NCI-H1048 (cell line): Measurements from ENCODE around the gene BPIFA3.

Source experiments
- DNase-seq: peaks from one replicate; lab custom pipeline; 2025; lab: John Stamatoyannopoulos, UW

The BPIFA3 gene

DNA sequence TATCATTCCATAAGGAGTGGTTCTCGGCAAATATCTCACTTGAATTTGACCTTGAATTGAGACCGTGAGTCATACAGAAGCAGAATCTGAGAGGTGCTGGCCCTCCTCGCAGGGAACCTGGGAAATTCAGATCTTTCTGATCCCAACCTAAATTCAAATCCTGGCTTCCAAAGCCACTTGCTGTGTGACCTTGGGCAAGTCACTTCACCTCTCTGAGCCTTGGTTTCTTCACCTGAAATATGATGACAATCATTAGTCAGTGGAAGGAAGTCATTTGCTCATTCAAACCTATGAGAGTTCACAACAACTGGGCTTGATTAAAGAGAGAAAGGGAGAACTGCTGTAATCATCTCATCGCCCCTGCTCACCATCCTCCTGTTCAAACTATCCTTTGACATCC is 7.2 kb downstream of the BPIFA3 start:
- DNase-seq = no peak

GRCh38 chr20:33229843-33230242 is 12.7 kb downstream of the BPIFA3 start:
- DNase-seq = no peak

GRCh38 chr20:33231237-33231636 is 14.1 kb downstream of the BPIFA3 start:
- DNase-seq = no peak

- no peak for DNase-seq
Observed at GRCh38 chr20:33232486-33233072, 15.4 kb downstream of the BPIFA3 start.

DNA sequence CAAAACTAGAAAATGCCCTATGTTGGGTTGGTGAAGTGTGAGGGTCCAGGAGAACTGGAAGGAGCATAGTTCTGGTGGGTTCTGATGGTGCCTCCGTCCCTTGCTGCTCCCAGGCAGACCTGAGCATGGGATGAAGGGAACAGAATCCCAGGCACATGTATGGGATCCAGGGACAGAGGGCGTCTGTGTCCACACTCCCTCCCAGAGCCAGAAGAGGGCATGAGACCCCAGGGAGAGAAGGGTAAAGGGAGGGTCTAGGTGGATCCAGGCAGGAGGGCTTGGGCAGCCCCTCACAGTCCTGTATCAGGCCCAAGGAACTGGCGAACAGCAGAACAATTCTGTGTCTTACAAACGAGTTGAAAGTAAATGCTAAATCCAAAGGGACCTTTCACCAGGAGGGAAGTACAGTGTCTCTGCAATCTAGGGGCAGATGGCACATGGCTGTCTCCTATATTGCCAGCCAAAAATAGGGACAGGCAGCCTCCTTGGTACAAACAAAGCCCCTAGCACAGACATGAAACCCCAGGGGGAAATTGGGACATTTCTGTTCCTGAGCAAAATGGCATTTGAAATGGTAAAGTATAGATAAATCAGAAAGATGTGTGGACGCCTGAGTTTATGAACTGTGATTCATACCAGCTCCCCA is 16.1 kb downstream of the BPIFA3 start:
- DNase-seq = no peak

DNA sequence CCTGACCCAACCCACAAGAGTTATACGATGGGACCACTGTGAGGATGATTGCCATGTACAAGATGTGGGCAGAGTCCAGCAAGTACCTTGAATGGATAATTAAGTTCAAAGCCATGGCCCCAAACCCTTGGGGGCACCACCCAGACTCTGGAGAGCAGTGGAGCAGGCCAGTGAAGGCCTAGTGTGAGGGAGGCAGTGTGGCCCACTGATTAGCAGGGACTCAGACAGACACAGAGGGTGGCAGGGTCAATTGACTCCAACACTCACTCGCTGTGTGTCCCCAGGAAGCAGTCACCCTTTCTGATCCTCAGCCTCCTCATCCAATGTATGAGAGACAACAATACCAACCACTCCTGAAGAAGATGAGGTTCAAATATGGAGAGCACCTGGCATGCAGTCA is 16.9 kb downstream of the BPIFA3 start:
- no peak for DNase-seq

- no peak for DNase-seq
Observed at GRCh38 chr20:33235696-33236095, 18.5 kb downstream of the BPIFA3 start, which contains the start of gene BPIFA1. Gene BPIFA1, plus strand, starts transcription at chr20:33235996. Its CDS starts 1,716 bp downstream, at chr20:33237712.

- no peak for DNase-seq
Observed at GRCh38 chr20:33236351-33236750, 19.2 kb downstream of the BPIFA3 start.

- no peak for DNase-seq
Observed at GRCh38 chr20:33237989-33238388, 20.8 kb downstream of the BPIFA3 start.

GRCh38 chr20:33239418-33239817 is 22.3 kb downstream of the BPIFA3 start:
- no peak for DNase-seq

DNA sequence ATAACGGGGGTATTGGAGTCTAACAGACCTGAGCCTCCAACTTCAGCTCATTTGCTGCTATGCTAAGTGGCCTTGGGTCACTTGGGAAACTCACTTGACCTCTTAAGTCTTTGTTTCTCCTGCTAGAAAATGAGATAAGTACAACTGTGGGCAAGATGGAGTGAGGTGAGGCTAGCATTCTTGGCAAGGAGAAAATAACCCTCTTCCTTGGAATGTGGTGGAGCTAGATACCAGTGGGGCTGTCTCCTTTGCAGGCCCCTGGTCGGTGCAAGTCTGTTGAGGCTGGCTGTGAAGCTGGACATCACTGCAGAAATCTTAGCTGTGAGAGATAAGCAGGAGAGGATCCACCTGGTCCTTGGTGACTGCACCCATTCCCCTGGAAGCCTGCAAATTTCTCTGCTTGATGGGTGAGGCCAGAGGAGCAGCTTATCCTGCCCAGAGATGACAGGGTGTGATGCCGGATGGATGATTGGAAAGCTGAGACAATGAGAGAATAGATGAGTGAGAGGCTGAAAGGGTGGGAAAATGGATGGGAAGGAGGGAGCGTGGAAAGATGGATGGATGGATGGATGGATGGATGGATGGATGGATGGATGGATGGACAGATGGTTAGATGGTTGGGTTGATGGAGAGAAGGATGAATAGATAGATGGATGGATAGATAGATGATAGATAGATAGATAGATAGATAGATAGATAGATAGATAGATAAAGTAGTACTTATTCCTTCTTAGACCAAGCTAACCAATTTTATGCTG is 23.0 kb downstream of the BPIFA3 start:
- no peak for DNase-seq

GRCh38 chr20:33240923-33241322 is 23.8 kb downstream of the BPIFA3 start:
- DNase-seq = no peak

DNA sequence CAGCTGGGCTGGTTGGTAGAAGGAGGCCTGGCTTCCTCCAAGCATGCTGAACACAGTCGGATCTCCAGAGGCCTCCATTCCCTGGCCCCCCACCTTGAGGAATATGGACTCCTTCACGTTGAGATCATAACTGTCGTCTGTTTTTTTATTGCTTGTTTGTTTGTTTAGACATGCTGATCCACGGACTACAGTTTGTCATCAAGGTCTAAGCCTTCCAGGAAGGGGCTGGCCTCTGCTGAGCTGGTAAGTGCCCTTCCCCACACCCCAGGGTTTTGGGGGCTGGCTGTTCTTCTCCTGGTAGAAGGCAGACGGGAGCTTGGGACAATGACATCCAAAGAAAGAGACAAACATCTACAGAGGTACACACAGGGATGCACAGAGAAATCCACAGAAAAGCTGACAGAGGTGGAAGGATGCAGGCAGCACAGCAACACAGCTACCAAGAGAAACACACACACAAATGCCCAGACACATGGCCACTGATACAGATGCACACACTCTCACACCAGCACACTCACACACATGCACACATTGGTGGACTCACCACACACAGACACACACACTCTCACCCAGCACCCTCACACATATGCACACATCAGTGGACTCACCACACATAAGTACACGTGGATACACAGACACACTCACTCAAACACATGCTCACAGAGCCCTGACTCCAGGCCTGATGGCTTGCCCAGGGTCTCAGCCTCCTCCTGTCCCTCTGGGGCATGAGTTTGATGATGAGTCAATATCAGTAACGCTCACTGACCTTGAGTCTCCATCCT is 25.4 kb downstream of the BPIFA3 start:
- no peak for DNase-seq

DNA sequence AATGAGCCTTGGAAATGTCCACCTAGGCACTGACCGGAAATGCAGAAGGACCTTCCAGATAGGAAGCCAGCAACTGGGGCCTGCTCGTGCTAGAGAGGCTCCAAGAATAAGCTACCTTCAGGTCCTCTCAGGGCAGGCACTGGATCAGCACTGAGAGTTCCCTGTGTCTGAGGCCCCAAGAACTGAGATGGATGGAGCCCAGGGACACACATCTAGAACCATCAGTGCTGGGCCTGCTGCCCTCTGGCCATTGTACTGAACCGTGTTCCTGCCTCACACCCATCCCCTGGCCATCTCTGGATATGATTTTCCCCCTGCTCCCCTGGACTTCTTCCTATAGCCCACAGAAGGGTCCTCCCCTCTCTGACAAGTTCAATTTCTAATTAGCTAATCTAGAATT is 28.9 kb downstream of the BPIFA3 start:
- no peak for DNase-seq

DNA sequence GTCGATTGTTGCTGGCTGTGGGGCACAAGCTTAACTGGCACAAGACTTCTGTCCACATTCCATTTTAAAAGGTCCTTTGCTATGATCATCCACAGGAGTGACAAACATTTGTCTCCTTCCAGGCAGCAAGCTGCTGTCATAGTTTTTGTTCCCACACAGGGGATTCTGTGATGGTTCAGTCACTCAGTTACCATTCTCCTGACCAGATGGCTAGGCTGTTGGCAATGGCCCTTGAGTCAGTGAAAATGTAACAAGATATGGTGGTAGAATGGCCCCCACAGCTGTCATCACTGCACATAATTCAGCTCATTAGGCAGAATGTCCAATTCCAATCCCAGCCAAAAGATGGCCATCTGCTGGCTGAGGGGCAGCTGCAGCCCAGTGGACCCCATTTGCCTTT is 32.3 kb downstream of the BPIFA3 start:
- no peak for DNase-seq

- DNase-seq = no peak
Observed at GRCh38 chr20:33250666-33251065, 33.5 kb downstream of the BPIFA3 start.

DNA sequence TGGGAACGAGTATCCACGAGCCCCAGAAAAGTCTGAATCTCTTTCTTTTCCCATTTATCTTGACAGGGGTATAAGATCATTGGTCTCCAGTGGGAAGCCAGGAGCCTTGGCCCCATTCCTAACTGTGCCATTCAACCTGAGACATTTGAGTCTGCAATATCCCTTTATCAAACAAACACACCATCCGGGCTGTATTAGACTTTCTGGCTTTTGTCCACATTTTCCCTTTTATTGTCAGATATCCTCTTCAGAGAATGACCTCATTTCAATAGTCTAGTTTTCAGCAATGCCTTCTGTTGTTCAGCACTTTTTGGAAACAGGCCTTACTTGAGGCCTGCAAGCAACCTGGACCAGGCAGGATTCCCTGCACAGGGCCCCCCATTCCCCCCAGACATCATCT is 34.3 kb downstream of the BPIFA3 start:
- DNase-seq = no peak

- DNase-seq = no peak
Observed at GRCh38 chr20:33252460-33252859, 35.3 kb downstream of the BPIFA3 start.

- DNase-seq = no peak
Observed at GRCh38 chr20:33255005-33255404, 37.9 kb downstream of the BPIFA3 start.

DNA sequence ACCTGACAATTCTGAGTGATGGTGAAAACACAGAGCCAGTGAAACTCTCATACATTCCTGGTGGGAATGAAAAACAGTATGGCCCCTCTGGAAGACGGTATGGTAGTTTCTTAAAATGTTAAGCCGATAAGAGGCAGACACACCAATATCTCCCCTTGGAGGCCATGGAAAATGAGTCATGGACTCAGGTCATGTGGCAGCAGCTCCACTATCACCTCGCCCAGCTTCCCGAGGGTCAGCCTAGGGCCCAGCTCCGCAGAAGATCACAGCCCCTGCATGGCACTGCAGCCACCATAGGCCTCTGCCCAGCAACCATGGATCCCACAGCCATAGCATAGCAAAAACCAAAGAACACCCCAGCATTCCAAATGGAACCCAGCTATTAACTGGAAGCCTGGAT is 40.1 kb downstream of the BPIFA3 start:
- no peak for DNase-seq

- DNase-seq = no peak
Observed at GRCh38 chr20:33259371-33259770, 42.2 kb downstream of the BPIFA3 start.

DNA sequence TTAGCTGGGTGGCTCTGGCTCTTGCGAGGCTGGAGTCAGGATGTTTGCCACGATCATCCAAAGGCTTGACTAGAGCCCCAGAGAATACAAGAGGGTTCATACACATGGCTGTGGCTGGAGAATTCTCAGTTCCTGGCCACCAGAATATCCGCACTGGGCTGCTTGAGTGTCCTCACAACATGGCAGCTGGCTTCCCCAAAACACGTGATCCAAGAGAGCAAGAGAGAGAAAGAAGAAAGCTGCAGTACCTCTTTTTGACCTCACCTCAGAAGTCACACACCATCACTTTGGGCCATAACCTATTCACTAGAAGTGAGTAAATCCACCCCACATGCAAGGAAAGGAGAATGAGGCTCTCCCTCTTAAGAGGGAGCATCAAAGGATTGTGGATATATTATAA is 44.3 kb downstream of the BPIFA3 start:
- DNase-seq = no peak

- no peak for DNase-seq
Observed at GRCh38 chr20:33262658-33263065, 45.5 kb downstream of the BPIFA3 start.
